HG03025 (cell line): ENCODE data around the gene FKBP2.
A peak's percentile ranks its signal among the peaks of the same experiment; 100 is the strongest.
"Not testable (repeated sequence)": the region's sequence is repeated elsewhere in the genome, so short reads cannot be mapped to it uniquely, and the experiment has no call there.

Experiments used
- ATAC-seq: cut with Tn5 transposase; IDR thresholded peaks from one replicate; pipeline ENCODE4 v1.9.1; 2021; ENCODE audit warnings: mild to moderate bottlenecking, moderate library complexity; ENCODE audit not compliant: unreplicated experiment, low FRiP score

The FKBP2 gene

DNA sequence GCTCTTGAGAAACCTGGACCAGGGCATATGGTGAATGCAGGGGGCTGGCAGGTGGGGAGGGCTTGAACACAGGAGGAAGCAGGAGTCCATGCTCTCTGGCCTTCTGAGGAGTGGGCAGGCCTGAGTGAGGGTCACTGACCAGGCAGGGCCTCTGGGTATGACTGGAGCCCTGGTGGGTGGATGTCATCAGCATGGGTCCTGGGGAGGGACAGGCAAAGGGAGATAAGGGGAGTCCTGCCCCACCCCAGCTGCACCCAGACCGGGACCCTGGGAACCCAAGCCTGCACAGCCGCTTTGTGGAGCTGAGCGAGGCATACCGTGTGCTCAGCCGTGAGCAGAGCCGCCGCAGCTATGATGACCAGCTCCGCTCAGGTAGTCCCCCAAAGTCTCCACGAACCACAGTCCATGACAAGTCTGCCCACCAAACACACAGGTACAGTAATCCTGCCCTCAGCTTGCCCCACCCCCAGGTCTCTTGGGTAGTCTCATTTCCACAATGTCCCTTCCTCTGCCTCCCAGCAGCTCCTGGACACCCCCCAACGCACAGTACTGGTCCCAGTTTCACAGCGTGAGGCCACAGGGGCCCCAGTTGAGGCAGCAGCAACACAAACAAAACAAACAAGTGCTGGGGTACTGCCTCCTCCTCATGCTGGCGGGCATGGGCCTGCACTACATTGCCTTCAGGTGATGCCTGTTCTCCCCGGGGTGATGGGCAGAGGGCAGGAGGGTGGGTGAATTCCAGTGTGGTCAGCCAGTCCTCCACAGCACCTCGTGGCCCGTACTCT, 8.5 kb upstream of the FKBP2 start:
- ATAC-seq: no peak

GRCh38 chr11:64232967-64233315, 8.0 kb upstream of the FKBP2 start:
- ATAC-seq: no peak

DNA sequence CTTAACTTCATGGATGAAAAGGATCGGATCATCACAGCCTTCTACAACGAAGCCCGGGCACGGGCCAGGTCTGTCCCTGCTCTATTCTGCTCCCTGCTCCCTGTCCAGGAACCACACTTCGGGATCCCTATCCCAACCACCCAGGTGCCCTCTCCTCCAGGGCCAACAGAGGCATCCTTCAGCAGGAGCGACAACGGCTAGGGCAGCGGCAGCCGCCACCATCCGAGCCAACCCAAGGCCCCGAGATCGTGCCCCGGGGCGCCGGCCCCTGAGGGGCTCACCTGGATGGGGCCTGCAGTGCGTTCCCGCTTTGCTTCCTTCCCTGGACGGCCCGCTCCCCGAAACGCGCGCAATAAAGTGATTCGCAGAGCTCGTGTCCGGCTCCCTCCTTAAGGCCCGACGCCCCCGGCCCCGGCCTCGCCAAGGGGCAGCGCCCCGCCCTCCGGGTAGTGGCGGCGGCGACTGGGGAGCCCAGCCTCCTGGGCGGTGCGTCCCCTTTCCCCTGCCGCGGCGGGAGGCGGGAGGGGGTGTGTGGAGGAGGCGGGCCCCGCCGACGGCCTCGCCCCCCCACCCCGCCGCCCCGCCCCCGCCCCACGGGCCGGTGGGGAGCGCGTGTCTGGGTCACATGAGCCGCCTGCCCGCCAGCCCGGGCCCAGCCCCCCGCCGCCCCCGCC, 6.8 kb upstream of the FKBP2 start, which contains the start of gene VEGFB:
Gene VEGFB, plus strand, starts transcription at position 672 of the 674 bp plus-strand sequence. CDS start 250 bp downstream, outside the sequence.
- ATAC-seq: no peak

GRCh38 chr11:64234647-64235379, 6.1 kb upstream of the FKBP2 start:
- ATAC-seq: no peak

GRCh38 chr11:64235437-64236161, 5.3 kb upstream of the FKBP2 start:
- no peak for ATAC-seq

- ATAC-seq: no peak
Measured at GRCh38 chr11:64237484-64237951, 3.4 kb upstream of the FKBP2 start.

DNA sequence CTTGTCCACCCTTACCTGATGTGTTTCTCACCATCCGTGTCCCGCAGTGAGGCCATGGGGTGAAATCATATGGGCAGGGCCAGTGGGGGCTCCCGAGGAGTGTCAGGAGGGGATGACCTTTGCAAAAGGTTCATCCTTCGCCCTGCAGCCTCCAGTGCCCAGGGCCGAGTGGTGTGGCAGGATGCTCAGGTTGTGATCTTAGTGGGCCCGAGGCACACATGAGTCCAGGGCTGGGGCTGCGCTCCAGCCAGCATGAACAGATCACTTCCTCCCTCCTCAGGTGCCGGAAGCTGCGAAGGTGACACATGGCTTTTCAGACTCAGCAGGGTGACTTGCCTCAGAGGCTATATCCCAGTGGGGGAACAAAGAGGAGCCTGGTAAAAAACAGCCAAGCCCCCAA, 2.8 kb upstream of the FKBP2 start:
- ATAC-seq: no peak

DNA sequence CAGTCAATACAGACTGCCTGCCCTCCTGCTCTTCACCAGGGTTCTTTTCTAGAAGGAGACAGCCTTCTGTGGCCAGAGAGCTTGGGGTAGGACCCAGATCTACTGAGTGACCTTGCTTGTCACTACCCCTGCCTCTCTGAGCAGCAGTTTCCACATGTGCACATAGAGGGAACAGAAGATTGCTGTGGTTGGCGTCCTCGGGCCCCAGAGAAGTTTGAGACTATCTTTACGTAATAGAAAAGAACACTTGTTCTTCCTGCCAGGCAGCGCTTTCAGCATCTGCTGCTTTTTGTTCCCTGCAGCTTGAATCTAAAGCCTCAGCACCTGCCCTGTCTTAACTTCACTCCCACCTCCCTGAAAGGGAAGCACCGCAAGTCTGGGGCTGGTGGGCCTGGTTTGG, 1.9 kb upstream of the FKBP2 start:
- no peak for ATAC-seq

- no peak for ATAC-seq
Measured at GRCh38 chr11:64239662-64240434, 1.0 kb upstream of the FKBP2 start.

DNA sequence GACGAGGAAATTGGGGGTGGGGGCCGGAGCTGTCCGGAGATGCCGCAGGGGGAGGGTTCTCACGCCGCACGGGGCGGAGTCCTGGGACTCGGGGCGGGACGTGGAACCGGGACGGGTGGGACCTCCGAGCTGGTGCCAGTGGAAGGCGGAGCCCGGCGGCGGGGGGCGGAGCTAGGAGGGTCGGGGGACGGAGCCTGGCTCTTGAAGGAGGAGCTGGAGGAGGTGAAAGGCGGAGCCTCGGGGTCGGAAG, 271 bp downstream of the FKBP2 start:
- peak; percentile 39 for ATAC-seq

- peak; percentile 45 for ATAC-seq
Measured at GRCh38 chr11:64241491-64242374, 838 bp downstream of the FKBP2 start.

DNA sequence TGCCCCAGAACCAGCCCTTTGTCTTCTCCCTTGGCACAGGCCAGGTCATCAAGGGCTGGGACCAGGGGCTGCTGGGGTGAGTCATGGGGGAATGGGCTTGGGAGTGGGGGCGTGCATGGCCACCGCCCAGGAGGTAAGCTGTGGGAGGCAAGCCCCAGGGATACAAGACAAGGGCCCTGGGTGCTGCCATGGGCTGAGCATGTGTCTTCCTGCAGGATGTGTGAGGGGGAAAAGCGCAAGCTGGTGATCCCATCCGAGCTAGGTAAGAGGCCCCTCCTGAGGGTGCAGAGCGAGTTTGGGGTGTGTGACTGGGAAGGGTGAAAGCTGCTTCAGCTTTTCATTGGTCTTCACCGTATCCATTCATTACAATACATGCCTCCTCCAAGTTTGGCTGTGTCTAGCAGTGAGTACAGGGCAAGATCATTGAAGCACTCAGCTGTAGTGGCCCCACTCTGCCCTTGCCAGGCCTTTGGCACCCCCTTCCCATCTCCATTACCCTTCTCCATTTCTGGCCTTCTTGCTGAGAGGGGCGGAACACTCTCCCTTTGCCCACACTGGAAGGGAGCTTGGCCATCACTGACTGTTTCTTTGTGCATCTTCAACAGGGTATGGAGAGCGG, 2.5 kb downstream of the FKBP2 start:
- no peak for ATAC-seq

- ATAC-seq: no peak
Measured at GRCh38 chr11:64244107-64244506, 3.2 kb downstream of the FKBP2 start.

GRCh38 chr11:64244966-64245365, 4.1 kb downstream of the FKBP2 start:
- no peak for ATAC-seq

GRCh38 chr11:64245401-64245796, 4.5 kb downstream of the FKBP2 start:
- no peak for ATAC-seq

DNA sequence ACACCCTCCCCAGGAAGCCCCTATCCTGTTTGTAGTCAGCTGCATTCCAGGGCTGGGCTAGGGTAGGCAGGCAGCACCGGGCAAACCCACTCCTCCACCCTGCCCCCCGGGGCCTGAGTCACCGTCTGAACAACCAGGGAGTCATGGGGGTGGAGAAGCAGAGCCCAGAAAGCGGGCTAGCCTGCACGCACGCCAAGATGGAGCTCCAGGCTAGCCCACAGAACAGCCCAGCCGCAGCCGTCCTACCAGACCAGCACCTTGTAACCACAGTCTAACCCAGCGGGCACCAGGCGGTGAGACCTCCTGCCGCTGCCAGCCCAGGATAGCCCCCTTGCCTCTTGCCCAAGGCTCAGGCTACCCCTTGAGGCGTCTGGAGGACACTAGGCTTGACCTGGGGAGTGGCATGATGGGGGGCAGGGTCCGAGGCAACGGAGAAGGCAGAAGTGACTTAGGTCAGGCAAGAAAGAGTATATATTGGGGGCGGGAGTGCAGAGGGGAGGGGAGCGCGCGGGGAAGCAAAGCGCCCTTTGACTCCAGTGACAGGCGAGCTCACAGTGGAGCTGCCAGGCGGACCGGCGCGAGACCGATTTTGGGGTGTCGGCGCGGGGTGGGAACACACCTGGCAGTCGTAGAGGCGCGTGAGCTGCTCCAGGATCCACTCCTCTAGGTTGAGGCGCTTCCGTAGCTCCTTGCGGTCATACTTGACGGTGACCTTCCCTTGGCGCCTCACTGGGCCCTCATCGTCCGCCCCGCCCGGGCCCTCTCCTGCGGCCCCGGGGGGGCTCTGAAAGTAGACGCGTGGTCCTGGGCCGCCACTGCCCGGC, 5.1 kb downstream of the FKBP2 start:
- ATAC-seq: no peak

DNA sequence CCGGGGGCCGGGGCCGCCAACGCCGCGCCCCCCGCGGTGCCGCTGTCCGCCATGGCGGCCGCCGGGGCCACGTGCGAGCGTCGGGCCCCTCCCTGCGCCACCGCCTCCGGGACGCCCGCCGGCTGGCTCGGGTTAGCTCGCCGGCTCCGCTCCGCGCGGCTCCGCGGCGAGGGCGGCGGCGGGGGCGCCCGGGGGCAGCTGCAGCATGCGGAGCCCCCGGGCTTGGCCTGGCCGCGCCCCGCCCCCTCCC, 5.7 kb downstream of the FKBP2 start:
- ATAC-seq: not testable (repeated sequence)
